ELF-1 (cell line): ENCODE data around the gene KLF9.
"Not testable (repeated sequence)": the region's sequence is repeated elsewhere in the genome, so short reads cannot be mapped to it uniquely, and the experiment has no call there.

Experiments used
- DNase-seq: peaks from one replicate; pipeline ENCODE4 v3.0.0-alpha.2; 2016; ENCODE audit warnings: low read depth, low spot score

KLF9 gene

GRCh38 chr9:70405808-70406433, 8.5 kb downstream of the KLF9 start:
- DNase-seq, result peak; percentile 11

DNA sequence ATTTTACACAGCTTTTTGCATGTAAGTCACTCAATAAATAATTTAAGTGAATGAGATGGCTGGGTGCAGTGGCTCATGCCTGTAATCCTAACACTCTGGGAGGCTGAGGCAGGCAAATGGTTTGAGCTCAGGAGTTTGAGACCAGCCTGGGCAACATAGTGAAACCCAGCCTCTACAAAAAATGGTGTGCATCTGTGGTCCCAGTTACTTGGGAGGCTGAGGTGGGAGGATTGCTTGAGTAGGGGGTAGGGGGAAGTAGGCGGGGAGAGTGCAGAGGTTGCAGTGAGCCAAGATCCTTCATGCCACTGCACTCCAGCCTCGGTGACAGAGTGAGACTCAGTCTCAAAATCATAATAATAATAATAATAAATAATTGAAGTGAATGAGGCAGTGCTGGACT, 10.2 kb downstream of the KLF9 start:
- no peak for DNase-seq

- no peak for DNase-seq
Measured at GRCh38 chr9:70403618-70404025, 10.8 kb downstream of the KLF9 start.

DNA sequence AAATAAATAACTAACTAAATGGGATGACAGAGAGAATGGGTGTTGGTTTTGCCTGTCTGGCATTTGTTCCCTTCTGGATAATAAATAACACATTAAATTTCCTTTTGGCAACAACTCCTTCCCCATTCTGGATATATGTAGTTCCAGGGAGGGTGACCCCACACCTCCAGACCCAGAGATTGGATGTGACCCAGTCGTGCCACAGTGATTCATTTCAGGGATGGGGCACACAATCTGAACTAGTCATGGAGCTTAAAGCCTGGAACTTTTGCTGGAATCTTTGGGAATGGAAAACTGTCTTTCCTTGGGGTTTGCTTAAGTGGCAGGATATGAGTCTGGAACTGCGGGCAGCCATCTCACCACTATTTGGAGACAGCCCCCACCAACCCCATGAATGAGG, 11.3 kb downstream of the KLF9 start:
- no peak for DNase-seq

DNA sequence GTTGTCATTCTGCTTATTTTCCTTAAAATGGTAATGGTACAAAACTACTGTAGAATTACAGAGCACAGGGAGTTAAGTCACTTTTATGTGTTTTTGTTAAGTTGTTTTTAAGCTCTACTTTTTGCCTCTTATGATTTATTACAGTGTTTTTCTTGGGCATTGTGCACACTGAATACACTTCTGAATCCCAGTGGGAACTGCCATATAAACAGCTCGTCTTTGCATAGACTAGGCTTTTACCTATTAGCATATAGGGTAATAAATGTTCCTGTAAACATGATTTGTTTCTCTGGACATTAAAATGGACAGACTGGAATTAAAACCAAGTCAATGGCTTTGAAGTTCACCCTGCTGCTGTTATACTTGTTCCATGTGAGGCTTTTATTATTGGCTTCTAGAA, 12.2 kb downstream of the KLF9 start:
- no peak for DNase-seq

- not testable (repeated sequence) for DNase-seq
Measured at GRCh38 chr9:70401241-70401640, 13.2 kb downstream of the KLF9 start.

DNA sequence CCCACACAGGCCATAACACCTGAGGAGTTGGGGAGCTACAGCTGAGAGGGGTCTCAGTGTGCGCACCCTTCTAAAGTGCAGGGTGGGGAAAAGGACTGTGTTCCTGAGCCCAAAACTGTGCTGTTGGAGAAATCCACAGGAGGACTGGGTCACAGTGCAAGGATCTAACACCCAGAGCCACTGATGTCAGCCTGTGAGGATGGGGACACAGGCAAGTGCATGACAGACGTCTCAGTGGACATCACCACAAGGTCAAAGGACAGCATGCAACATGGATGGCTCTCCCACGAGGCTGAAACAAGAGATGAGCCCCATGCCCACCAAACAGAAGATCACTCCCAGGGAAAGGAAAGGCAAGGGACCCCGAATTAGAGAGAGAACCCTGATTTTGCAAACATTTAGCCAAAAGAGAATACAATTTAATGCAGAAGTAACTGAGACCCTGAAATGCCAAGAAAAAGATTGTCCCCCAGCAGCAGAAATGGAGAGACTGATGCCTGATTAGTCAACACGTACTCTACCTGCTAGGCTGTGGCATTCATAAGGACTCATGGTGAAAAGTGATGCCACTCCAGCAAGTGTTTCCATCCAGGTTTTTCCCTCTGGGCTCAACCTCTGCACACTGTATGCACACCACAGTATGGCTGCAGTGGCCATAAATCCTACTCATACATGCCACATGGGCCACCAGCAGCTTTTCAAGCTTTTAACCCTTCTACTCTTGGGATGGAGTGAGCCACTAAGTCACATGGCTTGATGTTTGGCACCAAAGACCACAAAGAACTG, 14.2 kb downstream of the KLF9 start:
- DNase-seq, result no peak

DNA sequence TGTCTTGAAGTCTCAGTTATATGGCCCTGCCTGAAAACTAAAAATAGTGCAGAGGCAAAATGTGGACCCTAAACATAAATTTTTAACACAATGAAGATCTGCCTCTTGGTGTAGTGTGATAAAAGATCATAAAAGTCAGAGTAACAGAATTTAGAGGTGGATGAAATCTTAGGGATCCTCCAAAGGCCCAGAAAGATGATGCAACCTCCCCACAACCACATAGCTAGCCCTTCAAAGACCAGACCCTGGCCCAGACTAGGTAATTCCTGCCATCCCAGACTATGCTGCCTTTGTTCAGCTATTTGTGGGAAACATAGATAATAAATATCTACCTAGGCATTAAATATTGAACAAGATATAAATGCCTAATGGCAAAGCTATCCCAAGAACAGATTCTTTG, 15.3 kb downstream of the KLF9 start:
- DNase-seq, result no peak

- DNase-seq, result no peak
Measured at GRCh38 chr9:70398145-70398556, 16.3 kb downstream of the KLF9 start.

DNA sequence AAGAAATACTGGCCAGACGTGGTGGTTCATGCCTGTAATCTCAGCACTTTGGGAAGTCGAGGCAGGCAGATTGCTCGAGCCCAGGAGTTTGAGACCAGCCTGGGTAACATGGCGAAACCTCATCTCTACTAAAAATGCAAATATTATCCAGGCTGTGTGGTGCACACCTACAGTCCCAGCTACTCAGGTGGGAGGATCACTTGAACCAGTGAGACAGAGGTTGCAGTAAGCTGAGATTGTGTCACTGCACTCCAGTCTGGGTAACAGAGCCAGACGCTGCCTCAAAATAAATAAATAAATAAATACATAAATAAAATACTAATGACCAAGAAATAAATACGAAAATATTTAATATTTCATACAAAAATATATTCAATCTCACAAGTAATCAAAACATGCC, 18.8 kb downstream of the KLF9 start:
- no peak for DNase-seq

DNA sequence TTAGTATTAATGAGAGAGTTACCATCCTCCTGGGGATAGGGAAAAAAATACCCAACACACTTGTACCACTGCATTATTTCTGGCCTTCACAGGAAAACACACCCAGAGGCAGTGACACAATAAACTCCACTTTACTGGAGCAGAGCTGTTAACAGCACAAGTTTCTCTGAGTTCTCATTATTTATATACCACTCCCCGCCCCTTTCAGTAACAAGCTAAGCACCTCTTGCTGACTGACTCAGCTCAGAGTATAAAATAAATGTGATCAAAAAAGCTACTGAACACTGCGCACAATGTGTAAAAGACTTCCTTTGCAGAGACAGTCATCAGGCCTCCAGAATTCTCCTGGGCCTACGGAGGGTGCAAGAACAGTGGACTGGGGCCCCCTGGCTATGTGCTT, 21.6 kb downstream of the KLF9 start:
- no peak for DNase-seq

- no peak for DNase-seq
Measured at GRCh38 chr9:70392189-70392588, 22.3 kb downstream of the KLF9 start.

DNA sequence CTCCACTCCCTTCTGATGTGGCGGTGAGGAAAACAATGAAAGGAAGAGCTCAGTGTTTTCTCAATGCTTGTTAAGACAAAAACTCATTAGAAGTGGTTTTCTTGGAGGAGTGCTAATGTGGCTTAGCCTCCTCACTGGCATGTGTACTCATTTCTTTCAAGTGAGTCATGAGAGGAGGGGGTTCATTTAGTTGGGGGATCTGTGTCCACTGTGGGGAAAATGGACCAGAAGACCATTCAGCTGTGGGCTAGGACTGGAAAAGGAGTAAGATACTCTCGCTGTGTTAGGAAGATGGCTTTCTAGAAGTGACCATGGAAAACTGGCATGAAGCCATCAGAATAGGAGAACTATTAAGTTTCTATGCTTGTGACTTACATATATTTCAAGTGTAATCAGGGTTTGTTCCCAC, 23.5 kb downstream of the KLF9 start:
- DNase-seq, result no peak

DNA sequence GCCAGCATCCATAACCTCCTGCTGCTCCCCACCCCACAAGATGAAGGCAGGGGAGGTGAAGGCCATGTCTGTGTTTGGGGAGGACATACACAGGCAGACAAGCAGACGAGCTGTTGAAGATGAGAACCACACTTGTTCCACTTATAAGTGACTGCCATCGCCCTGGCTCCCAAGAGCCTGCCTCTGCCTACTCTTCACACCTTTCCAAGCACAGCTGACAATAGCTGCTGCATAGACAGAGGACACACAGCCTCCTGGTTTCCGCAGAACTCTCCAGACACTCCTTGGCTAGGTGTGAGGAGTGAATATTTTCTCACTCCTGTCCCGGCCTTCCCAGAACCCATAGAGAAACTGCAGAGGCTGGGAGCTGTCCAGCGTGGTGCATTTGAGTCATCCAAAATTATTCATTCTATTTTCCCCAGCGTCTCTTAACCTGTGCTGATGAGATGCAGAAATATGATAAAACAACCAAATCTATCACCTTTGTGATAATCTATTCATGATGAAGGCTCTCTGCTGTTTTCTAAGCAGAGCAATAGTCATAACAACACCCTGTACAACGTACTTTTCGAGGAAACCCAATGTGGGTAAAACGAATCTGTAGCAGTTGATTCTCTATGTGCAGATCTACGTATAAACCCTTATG, 24.7 kb downstream of the KLF9 start:
- DNase-seq, result peak; percentile 30

- no peak for DNase-seq
Measured at GRCh38 chr9:70389188-70389587, 25.3 kb downstream of the KLF9 start.

DNA sequence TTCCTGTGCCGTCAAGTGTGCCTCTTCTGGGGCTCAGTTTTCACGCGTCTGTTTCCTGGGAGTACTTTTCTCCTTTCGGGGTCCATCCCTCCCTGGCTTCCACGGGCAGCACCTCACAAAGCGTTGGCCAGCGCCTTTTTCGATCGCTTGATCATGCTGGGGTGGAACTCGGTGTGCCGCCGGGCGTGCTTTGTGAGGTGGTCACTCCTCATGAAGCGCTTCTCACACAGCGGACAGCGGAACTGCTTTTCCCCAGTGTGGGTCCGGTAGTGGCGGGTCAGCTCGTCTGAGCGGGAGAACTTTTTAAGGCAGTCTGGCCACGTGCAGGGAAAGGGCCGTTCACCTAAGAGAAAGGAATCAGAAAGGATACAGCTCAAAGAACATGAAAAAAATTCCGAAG, 26.8 kb downstream of the KLF9 start:
- DNase-seq, result no peak

- DNase-seq, result no peak
Measured at GRCh38 chr9:70385426-70385825, 29.0 kb downstream of the KLF9 start.

DNA sequence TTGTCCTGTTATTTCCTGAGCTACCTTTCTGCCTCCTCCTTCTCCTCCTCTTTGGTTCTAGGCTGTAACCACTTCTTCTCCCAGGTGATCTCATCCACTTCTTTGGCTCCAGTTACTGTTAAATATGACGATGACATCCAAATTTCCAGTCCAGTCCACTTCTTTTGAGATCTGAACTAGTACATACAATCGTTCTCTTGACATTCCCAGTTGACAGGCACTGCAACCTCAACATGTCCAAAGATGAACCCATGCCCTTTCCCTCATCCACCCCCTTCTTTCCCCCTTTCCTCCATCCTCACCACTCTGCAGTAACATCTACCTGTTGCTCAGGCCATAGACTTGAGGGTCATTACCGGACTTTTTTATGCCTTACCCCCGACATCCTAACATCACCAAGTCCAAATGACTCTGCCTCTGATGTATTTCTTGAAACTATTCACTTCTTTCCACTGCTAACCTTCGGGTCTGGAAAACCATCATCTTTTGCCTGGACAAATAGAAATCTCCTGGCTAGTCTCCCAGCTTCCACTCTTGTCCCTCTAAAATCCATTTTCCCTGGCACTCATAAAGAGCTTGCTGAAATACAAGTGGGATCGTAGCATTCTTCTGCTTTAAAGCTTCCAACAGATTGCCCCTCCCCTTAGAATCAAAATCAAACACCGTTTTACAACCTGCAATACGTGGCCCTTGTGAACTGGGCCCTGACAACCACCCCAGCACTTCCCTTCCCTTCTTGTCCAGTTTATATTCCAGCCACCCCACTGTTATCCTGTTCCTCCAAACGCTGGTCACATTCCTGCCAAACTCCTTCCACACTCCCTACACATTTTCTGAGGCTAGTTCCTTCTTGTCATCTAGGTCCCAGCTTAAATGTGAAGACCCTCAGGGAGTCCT, 31.5 kb downstream of the KLF9 start:
- DNase-seq, result no peak

DNA sequence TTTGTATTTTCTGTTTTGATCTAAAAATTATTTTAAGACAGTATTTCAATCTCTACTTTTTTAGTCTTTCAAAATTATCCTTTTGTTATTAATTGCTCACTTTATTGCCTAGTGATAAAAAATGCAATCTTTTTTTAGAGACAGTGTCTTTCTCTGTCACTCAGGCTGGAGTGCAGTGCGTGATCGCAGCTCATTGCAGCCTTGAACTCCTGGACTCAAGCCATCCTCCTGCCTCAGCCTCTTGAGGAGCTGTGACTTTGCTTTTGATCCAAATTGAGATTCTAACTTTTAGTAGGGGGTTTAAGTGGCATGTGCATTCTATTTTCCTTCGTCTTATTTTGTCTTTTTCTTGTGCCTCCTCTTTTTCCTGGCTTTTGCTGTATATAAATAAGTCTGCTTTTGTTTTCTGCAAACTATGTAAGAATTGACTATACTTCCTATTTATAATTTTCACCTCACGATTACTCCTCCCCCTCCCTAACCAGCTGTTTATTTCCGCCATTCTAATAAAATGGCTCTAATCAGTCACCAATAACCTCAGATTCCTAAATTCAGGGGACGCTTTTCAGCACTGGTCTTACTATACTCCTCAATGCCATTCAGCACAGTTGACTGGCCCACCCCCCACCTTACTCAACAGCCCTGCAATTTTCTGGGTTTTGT, 32.3 kb downstream of the KLF9 start:
- no peak for DNase-seq

GRCh38 chr9:70374962-70375618, 39.4 kb downstream of the KLF9 start:
- no peak for DNase-seq
